Gastroesophageal sphincter (tissue), 4 donors: ENCODE results near the gene WFDC6. TPM values are rescaled to one million over a fixed set of nuclear protein-coding genes. Genes with fewer than 3 reads are reported as not detected.

Experiments used
- ATAC-seq: fragments of 150-250 bp; one replicate; pipeline ENCODE4 v1.9.1; 2016; ENCODE audit warnings: mild to moderate bottlenecking, moderate library complexity
- H3K27ac ChIP-seq, 4 donors: fragments of 200-600 bp; sonication (generic) in 3 of 4; 1 replicate in 3 of 4; 2 replicates in 1 of 4; pipeline ENCODE4 v1.5.1; 2016 to 2019
- H3K27me3 ChIP-seq: fragments of 200-600 bp; sonication (generic); one replicate; pipeline ENCODE4 v1.5.1; 2019
- H3K36me3 ChIP-seq, 2 donors: fragments of 200-600 bp; sonication (generic); one replicate each; pipeline ENCODE4 v1.5.1; 2019; ENCODE audit warnings: control low read depth in 1 of 2
- H3K4me1 ChIP-seq, 3 donors: fragments of 200-600 bp; sonication (generic); 1 replicate in 2 of 3; 2 replicates in 1 of 3; pipeline ENCODE4 v1.5.1; 2016 to 2019; ENCODE audit warnings: control low read depth in 2 of 3
- H3K4me3 ChIP-seq, 2 donors: fragments of 200-600 bp; sonication (generic); one replicate each; pipeline ENCODE4 v1.5.1; 2019; ENCODE audit warnings: mild to moderate bottlenecking in 1 of 2, moderate library complexity in 1 of 2
- H3K9me3 ChIP-seq, 3 donors: fragments of 200-600 bp; sonication (generic); one replicate each; pipeline ENCODE4 v1.5.1; 2017 to 2019; ENCODE audit warnings: control low read depth in 2 of 3
- CTCF ChIP-seq, 4 experiments: fragments of 200-600 bp in 2 of 4; fragments of 450-650 bp in 2 of 4; sonication (generic) in 1 of 4; IDR thresholded peaks; one replicate each; pipeline ENCODE4 v1.5.1; 2017 to 2019; ENCODE audit warnings: antibody characterized with exemption in 4 of 4, mild to moderate bottlenecking in 2 of 4, moderate library complexity in 2 of 4
- EP300 ChIP-seq: sonication (generic); formaldehyde crosslinking; IDR thresholded peaks from one replicate; pipeline ENCODE4 v1.6.1; 2017; ENCODE audit warnings: antibody characterized with exemption, mild to moderate bottlenecking
- POLR2A ChIP-seq, 2 donors: fragments of 450-650 bp; IDR thresholded peaks; one replicate each; pipeline ENCODE4 v1.6.1; 2017; ENCODE audit warnings: antibody characterized with exemption in 2 of 2, mild to moderate bottlenecking in 2 of 2, moderate library complexity in 1 of 2
- POLR2AphosphoS5 ChIP-seq: sonication (generic); formaldehyde crosslinking; IDR thresholded peaks from one replicate; pipeline ENCODE4 v1.6.1; 2017; ENCODE audit warnings: antibody characterized with exemption
- WGBS, 2 donors: methylation state at CpG; one replicate each; pipeline ENCODE4 v1.1.5; 2018; ENCODE audit warnings: low coverage in 1 of 2; 5-methylcytosine and 5-hydroxymethylcytosine counted together
- total RNA-seq, 4 donors: library from RNA; depleted of rRNA; stranded (reverse); fragments of >200 nt; gene quantifications; one replicate each; pipeline ENCODE4 v1.1.0, GENCODE V29; 2016

Gene WFDC6
- total RNA-seq, 4 donors from 2014 or later: not detected

- Histone ChIP-seq H3K4me1 (no peaks in the 10 kb centered on the region), H3K27me3 (peaks cover 8% of the 10 kb centered on the region), H3K9me3 (no peaks in the 10 kb centered on the region), H3K4me3 (no peak overlapping the region), H3K27ac (no peak overlapping the region), H3K36me3 (no peaks in the 10 kb centered on the region)
- WGBS, 2 donors: 69 to 73% methylated on average over 2 of the region's 2 CpGs
- TF ChIP-seq POLR2A (IDR thresholded peaks at IDR 0.05) (no peak), CTCF (IDR thresholded peaks at IDR 0.05) (no peak), POLR2AphosphoS5 (no peak), EP300 (no peak)
- no peak for ATAC-seq
Observed at GRCh38 chr20:45564760-45565276, 25.5 kb upstream of the WFDC6 start.

- Histone ChIP-seq H3K4me3 (no peak overlapping the region), H3K27ac (no peak overlapping the region), H3K9me3 (peaks cover 0 to 5% (median 0%) of the 10 kb centered on the region in 3 donors), H3K36me3 (no peaks in the 10 kb centered on the region), H3K27me3 (peaks cover 7% of the 10 kb centered on the region), H3K4me1 (no peaks in the 10 kb centered on the region)
- no peak for TF ChIP-seq EP300
- TF ChIP-seq CTCF (IDR thresholded peaks at IDR 0.05): no peak
- no peak for TF ChIP-seq POLR2A (IDR thresholded peaks at IDR 0.05)
- no peak for TF ChIP-seq POLR2AphosphoS5
- 100% methylated on average over 1 of the region's 1 CpG; no CpG with 5 or more reads in 1 of the 2 donors for WGBS, 2 donors
- no peak for ATAC-seq
Observed at GRCh38 chr20:45555198-45555597, 15.9 kb upstream of the WFDC6 start.

GRCh38 chr20:45552456-45552855, 13.2 kb upstream of the WFDC6 start:
- H3K27me3 ChIP-seq: peaks cover under 1% of the 10 kb centered on the region
- no peak for ATAC-seq
- TF ChIP-seq POLR2A (IDR thresholded peaks at IDR 0.05) (no peak), EP300 (no peak), CTCF (IDR thresholded peaks at IDR 0.05) (no peak), POLR2AphosphoS5 (no peak)
- no peak overlapping the region for H3K4me3 ChIP-seq
- H3K36me3 ChIP-seq: no peaks in the 10 kb centered on the region
- peaks cover 0 to 5% (median 0%) of the 10 kb centered on the region in 3 donors for H3K9me3 ChIP-seq
- no peaks in the 10 kb centered on the region for H3K4me1 ChIP-seq
- H3K27ac ChIP-seq: no peak overlapping the region
- WGBS, 2 donors: 76 to 81% methylated on average over 2 of the region's 2 CpGs

- Histone ChIP-seq H3K4me3 (no peak overlapping the region), H3K27ac (no peak overlapping the region), H3K36me3 (no peaks in the 10 kb centered on the region), H3K27me3 (no peaks in the 10 kb centered on the region), H3K9me3 (peaks cover 0 to 5% (median 0%) of the 10 kb centered on the region in 3 donors), H3K4me1 (no peaks in the 10 kb centered on the region)
- no peak for TF ChIP-seq EP300
- TF ChIP-seq POLR2AphosphoS5: no peak
- ATAC-seq: no peak
Observed at GRCh38 chr20:45550765-45551164, 11.5 kb upstream of the WFDC6 start.

- H3K9me3 ChIP-seq: peaks cover 0 to 5% (median 0%) of the 10 kb centered on the region in 3 donors
- no peaks in the 10 kb centered on the region for H3K4me1 ChIP-seq
- TF ChIP-seq POLR2A (IDR thresholded peaks at IDR 0.05) (no peak), EP300 (no peak), CTCF (IDR thresholded peaks at IDR 0.05) (no peak), POLR2AphosphoS5 (no peak)
- no peak for ATAC-seq
- WGBS, 2 donors: 78 to 82% methylated on average over 3 of the region's 7 CpGs
- no peak overlapping the region for H3K27ac ChIP-seq
- no peaks in the 10 kb centered on the region for H3K36me3 ChIP-seq
- no peak overlapping the region for H3K4me3 ChIP-seq
- no peaks in the 10 kb centered on the region for H3K27me3 ChIP-seq
Observed at GRCh38 chr20:45548410-45548809, 9.1 kb upstream of the WFDC6 start.
